HEK293 (cell line): ENCODE measurements around the gene NEGR1.

Experiments
- CTCF ChIA-PET: fragments of 350-600 bp; formaldehyde crosslinking; extraction: SDS; loops from one replicate; lab custom pipeline; 2021; ENCODE audit warnings: antibody characterized with exemption; lab: Yijun Ruan, JAX
- POLR2A ChIA-PET: fragments of 300-600 bp; formaldehyde crosslinking; extraction: SDS; loops from one replicate; lab custom pipeline; 2020; ENCODE audit warnings: antibody characterized with exemption, inconsistent platforms; lab: Yijun Ruan, JAX
- H3K27ac ChIP-seq: fragments of 200-500 bp; sonication (Bioruptor generic); 2 replicates; pipeline ENCODE4 v1.5.1; 2014; ENCODE audit warnings: low read depth, low read length, control low read depth, inconsistent platforms; ENCODE audit errors: extremely low read depth
- H3K36me3 ChIP-seq, 2 experiments: fragments of 200-500 bp in 1 of 2; sonication (Bioruptor generic) in 1 of 2; 1 replicate in 1 of 2; 2 replicates in 1 of 2; pipeline ENCODE4 v1.5.1; 2014 to 2017; ENCODE audit warnings: inconsistent platforms in 2 of 2, low read length in 2 of 2; ENCODE audit not compliant: control insufficient read depth in 2 of 2, insufficient read depth in 1 of 2
- H3K4me1 ChIP-seq: fragments of 200-500 bp; sonication (Bioruptor generic); 2 replicates; pipeline ENCODE4 v1.5.1; 2014; ENCODE audit warnings: mild to moderate bottlenecking, low read length, inconsistent platforms; ENCODE audit not compliant: control insufficient read depth, insufficient read depth
- H3K4me3 ChIP-seq: 2 replicates; pipeline ENCODE4 v1.5.1; 2011; ENCODE audit warnings: low read depth, mild to moderate bottlenecking, control low read depth, low read length, moderate library complexity
- H3K9me3 ChIP-seq: fragments of 200-500 bp; sonication (Bioruptor generic); 2 replicates; pipeline ENCODE4 v1.5.1; 2014; ENCODE audit warnings: low read depth, low read length, inconsistent platforms; ENCODE audit not compliant: control insufficient read depth, insufficient read depth
- BCL11B ChIP-seq: fragments of 450-650 bp; formaldehyde crosslinking; IDR thresholded peaks from 2 replicates; pipeline ENCODE4 v1.5.1; 2016; ENCODE audit warnings: low read depth, missing biosample characterization, missing genetic modification characterization
- GLI2 ChIP-seq: fragments of 450-650 bp; formaldehyde crosslinking; IDR thresholded peaks from 2 replicates; pipeline ENCODE4; 2017; ENCODE audit warnings: missing biosample characterization, missing genetic modification characterization, low read depth, borderline replicate concordance
- KLF10 ChIP-seq: fragments of 450-650 bp; IDR thresholded peaks from 2 replicates; pipeline ENCODE4 v1.5.1; 2018; ENCODE audit warnings: missing biosample characterization, mild to moderate bottlenecking, missing genetic modification characterization
- KLF8 ChIP-seq: fragments of 450-650 bp; formaldehyde crosslinking; IDR thresholded peaks from 2 replicates; pipeline ENCODE4 v1.5.1; 2016; ENCODE audit warnings: missing biosample characterization, missing genetic modification characterization
- PRDM1 ChIP-seq: fragments of 450-650 bp; formaldehyde crosslinking; IDR thresholded peaks from 2 replicates; pipeline ENCODE4; 2016; ENCODE audit warnings: missing biosample characterization, missing genetic modification characterization
- SCRT1 ChIP-seq: fragments of 450-650 bp; formaldehyde crosslinking; IDR thresholded peaks from 2 replicates; pipeline ENCODE4 v1.5.1; 2016; ENCODE audit warnings: missing biosample characterization, missing genetic modification characterization, borderline replicate concordance
- TRIM28 ChIP-seq: IDR thresholded peaks from 2 replicates; pipeline ENCODE4 v1.6.1; 2011; ENCODE audit warnings: low read length, control low read depth, borderline replicate concordance
- TSHZ1 ChIP-seq: fragments of 450-650 bp; formaldehyde crosslinking; IDR thresholded peaks from 2 replicates; pipeline ENCODE4 v1.5.1; 2016; ENCODE audit warnings: missing biosample characterization, missing genetic modification characterization, borderline replicate concordance
- ZBTB49 ChIP-seq: fragments of 450-650 bp; formaldehyde crosslinking; IDR thresholded peaks from 2 replicates; pipeline ENCODE4 v1.5.1; 2016; ENCODE audit warnings: missing biosample characterization, missing genetic modification characterization, low read depth
- ZFP41 ChIP-seq: fragments of 450-650 bp; formaldehyde crosslinking; IDR thresholded peaks from 2 replicates; pipeline ENCODE4 v1.5.1; 2016; ENCODE audit warnings: missing biosample characterization, missing genetic modification characterization, borderline replicate concordance
- ZNF16 ChIP-seq: fragments of 450-650 bp; formaldehyde crosslinking; IDR thresholded peaks from 2 replicates; pipeline ENCODE4 v1.5.1; 2016; ENCODE audit warnings: low read depth, missing biosample characterization, missing genetic modification characterization
- ZNF18 ChIP-seq: fragments of 450-650 bp; formaldehyde crosslinking; IDR thresholded peaks from 2 replicates; pipeline ENCODE4 v1.5.1; 2016; ENCODE audit warnings: missing biosample characterization, missing genetic modification characterization
- ZNF202 ChIP-seq: fragments of 450-650 bp; formaldehyde crosslinking; IDR thresholded peaks from 2 replicates; pipeline ENCODE4 v1.5.1; 2016; ENCODE audit warnings: missing biosample characterization, missing genetic modification characterization, borderline replicate concordance
- ZNF239 ChIP-seq: fragments of 450-650 bp; formaldehyde crosslinking; IDR thresholded peaks from 2 replicates; pipeline ENCODE4 v1.5.1; 2016; ENCODE audit warnings: missing biosample characterization, missing genetic modification characterization
- ZNF266 ChIP-seq: fragments of 450-650 bp; formaldehyde crosslinking; IDR thresholded peaks from 2 replicates; pipeline ENCODE4 v1.5.1; 2016; ENCODE audit warnings: missing biosample characterization, missing genetic modification characterization, low read depth
- ZNF324 ChIP-seq: fragments of 450-650 bp; formaldehyde crosslinking; IDR thresholded peaks from 2 replicates; pipeline ENCODE4 v1.5.1; 2016; ENCODE audit warnings: missing biosample characterization, missing genetic modification characterization
- ZNF394 ChIP-seq: fragments of 450-650 bp; formaldehyde crosslinking; IDR thresholded peaks from 2 replicates; pipeline ENCODE4 v1.5.1; 2016; ENCODE audit warnings: missing biosample characterization, missing genetic modification characterization, mild to moderate bottlenecking, moderate library complexity, borderline replicate concordance
- ZNF521 ChIP-seq: fragments of 450-650 bp; formaldehyde crosslinking; IDR thresholded peaks from 2 replicates; pipeline ENCODE4 v1.5.1; 2017; ENCODE audit warnings: missing biosample characterization, mild to moderate bottlenecking, missing genetic modification characterization
- ZNF530 ChIP-seq: fragments of 450-650 bp; formaldehyde crosslinking; IDR thresholded peaks from 2 replicates; pipeline ENCODE4 v1.5.1; 2016; ENCODE audit warnings: low read depth, missing biosample characterization, missing genetic modification characterization
- ZNF777 ChIP-seq: fragments of 450-650 bp; formaldehyde crosslinking; IDR thresholded peaks from 2 replicates; pipeline ENCODE4 v1.5.1; 2017; ENCODE audit warnings: missing biosample characterization, missing genetic modification characterization, borderline replicate concordance
- TF ChIP-seq, protein P1 (sequence below): fragments of 450-650 bp; formaldehyde crosslinking; IDR thresholded peaks from 2 replicates; pipeline ENCODE4 v1.5.1; 2016; ENCODE audit warnings: missing biosample characterization, missing genetic modification characterization

The NEGR1 gene

GRCh38 chr1:72117621-72118020 lies 164.7 kb downstream of the NEGR1 start:
- no peak overlapping the region for H3K27ac ChIP-seq
- ChIA-PET POLR2A (no interaction called here), CTCF (no interaction called here)
- TF ChIP-seq ZNF266 (no peak), ZNF18 (tag by site-specific recombination) (no peak), ZNF324 (tag by site-specific recombination) (no peak), BCL11B (tag by site-specific recombination) (no peak), ZFP41 (tag by site-specific recombination) (no peak), TRIM28 (no peak), ZBTB49 (no peak), KLF10 (no peak), TSHZ1 (tag by site-specific recombination) (no peak), ZNF530 (no peak), ZNF202 (no peak), ZNF394 (tag by site-specific recombination) (no peak)
- TF ChIP-seq, protein P1, sequence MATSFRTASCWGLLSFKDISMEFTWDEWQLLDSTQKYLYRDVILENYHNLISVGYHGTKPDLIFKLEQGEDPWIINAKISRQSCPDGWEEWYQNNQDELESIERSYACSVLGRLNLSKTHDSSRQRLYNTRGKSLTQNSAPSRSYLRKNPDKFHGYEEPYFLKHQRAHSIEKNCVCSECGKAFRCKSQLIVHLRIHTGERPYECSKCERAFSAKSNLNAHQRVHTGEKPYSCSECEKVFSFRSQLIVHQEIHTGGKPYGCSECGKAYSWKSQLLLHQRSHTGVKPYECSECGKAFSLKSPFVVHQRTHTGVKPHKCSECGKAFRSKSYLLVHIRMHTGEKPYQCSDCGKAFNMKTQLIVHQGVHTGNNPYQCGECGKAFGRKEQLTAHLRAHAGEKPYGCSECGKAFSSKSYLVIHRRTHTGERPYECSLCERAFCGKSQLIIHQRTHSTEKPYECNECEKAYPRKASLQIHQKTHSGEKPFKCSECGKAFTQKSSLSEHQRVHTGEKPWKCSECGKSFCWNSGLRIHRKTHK (tag by site-specific recombination) = no peak
- TF ChIP-seq, all 188 proteins: peak for 0
- H3K4me3 ChIP-seq = no peak overlapping the region
- no peaks in the 10 kb centered on the region for H3K9me3 ChIP-seq
- no peaks in the 10 kb centered on the region for H3K36me3 ChIP-seq
- H3K4me1 ChIP-seq = no peaks in the 10 kb centered on the region

GRCh38 chr1:72115290-72115689 lies 167.0 kb downstream of the NEGR1 start:
- H3K9me3 ChIP-seq = no peaks in the 10 kb centered on the region
- no peak overlapping the region for H3K4me3 ChIP-seq
- no peaks in the 10 kb centered on the region for H3K4me1 ChIP-seq
- CTCF ChIA-PET = no interaction called here
- no peak overlapping the region for H3K27ac ChIP-seq
- TF ChIP-seq SCRT1 (tag by site-specific recombination) (no peak), GLI2 (no peak), KLF8 (no peak), ZNF777 (tag by site-specific recombination) (no peak), ZNF16 (tag by site-specific recombination) (no peak), ZNF239 (no peak), PRDM1 (tag by site-specific recombination) (no peak), ZNF521 (tag by site-specific recombination) (no peak)
- POLR2A ChIA-PET = no interaction called here
- H3K36me3 ChIP-seq = no peaks in the 10 kb centered on the region
